Skeletal muscle tissue (tissue), 4 donors: ENCODE measurements around the gene PRR36. TPM values are rescaled to one million over a fixed set of nuclear protein-coding genes. Genes with fewer than 3 reads are reported as not detected.

Experiments
- H3K27ac ChIP-seq: one replicate; pipeline ENCODE4 v1.7.0; 2013; ENCODE audit warnings: mild to moderate bottlenecking, low read depth, low read length, inconsistent platforms
- H3K27me3 ChIP-seq, 3 donors: one replicate each; pipeline ENCODE4 v1.7.0; 2013; ENCODE audit warnings: low read length in 3 of 3; ENCODE audit not compliant: control insufficient read depth in 3 of 3, insufficient read depth in 3 of 3
- H3K36me3 ChIP-seq, 3 donors: one replicate each; pipeline ENCODE4 v1.7.0; 2013; ENCODE audit warnings: low read length in 3 of 3; ENCODE audit not compliant: control insufficient read depth in 3 of 3, insufficient read depth in 3 of 3
- H3K4me1 ChIP-seq, 3 donors: one replicate each; pipeline ENCODE4 v1.7.0; 2013; ENCODE audit warnings: low read length in 3 of 3, mild to moderate bottlenecking in 3 of 3; ENCODE audit not compliant: control insufficient read depth in 3 of 3, insufficient read depth in 3 of 3
- H3K4me3 ChIP-seq, 3 donors: one replicate each; pipeline ENCODE4 v1.7.0; 2013; ENCODE audit warnings: low read length in 3 of 3
- H3K9ac ChIP-seq, 3 donors: one replicate each; pipeline ENCODE4 v1.7.0; 2013; ENCODE audit warnings: low read length in 3 of 3, mild to moderate bottlenecking in 3 of 3, moderate library complexity in 2 of 3, low read depth in 1 of 3
- H3K9me3 ChIP-seq, 3 donors: one replicate each; pipeline ENCODE4 v1.7.0; 2013; ENCODE audit warnings: low read length in 3 of 3; ENCODE audit not compliant: control insufficient read depth in 3 of 3
- total RNA-seq: library from RNA; depleted of rRNA; stranded (reverse); fragments of >200 nt; gene quantifications from one replicate; pipeline ENCODE4 v1.2.3, GENCODE V29; 2014
- donor health status: Osteomylitis.

PRR36 gene
- total RNA-seq, 1 donor from 2014 or later = not detected

GRCh38 chr19:7887408-7888144 is 13.4 kb upstream of the PRR36 start:
- Histone ChIP-seq H3K9ac (no peak overlapping the region), H3K4me3 (no peak overlapping the region), H3K4me1 (no peaks in the 10 kb centered on the region)

GRCh38 chr19:7885818-7886217 is 11.6 kb upstream of the PRR36 start:
- Histone ChIP-seq H3K9me3 (no peaks in the 10 kb centered on the region), H3K27ac (no peak overlapping the region), H3K36me3 (no peaks in the 10 kb centered on the region), H3K27me3 (peaks cover 18 to 23% (median 19%) of the 10 kb centered on the region in 3 donors), H3K9ac (no peak overlapping the region), H3K4me1 (no peaks in the 10 kb centered on the region), H3K4me3 (no peak overlapping the region)

More at GRCh38 chr19:7887408-7888144, 13.4 kb upstream of the PRR36 start:
- Histone ChIP-seq H3K27me3 (peaks cover 18 to 27% (median 21%) of the 10 kb centered on the region in 3 donors), H3K27ac (no peak overlapping the region), H3K36me3 (no peaks in the 10 kb centered on the region), H3K9me3 (no peaks in the 10 kb centered on the region)

GRCh38 chr19:7883796-7884570 is 9.8 kb upstream of the PRR36 start:
- Histone ChIP-seq H3K4me3 (no peak overlapping the region), H3K9ac (no peak overlapping the region), H3K27ac (no peak overlapping the region), H3K36me3 (no peaks in the 10 kb centered on the region), H3K9me3 (no peaks in the 10 kb centered on the region), H3K4me1 (no peaks in the 10 kb centered on the region), H3K27me3 (peaks cover 17 to 22% (median 17%) of the 10 kb centered on the region in 3 donors)

- H3K27me3 ChIP-seq = peaks cover 10 to 15% (median 10%) of the 10 kb centered on the region in 3 donors
- H3K27ac ChIP-seq = no peak overlapping the region
- no peaks in the 10 kb centered on the region for H3K9me3 ChIP-seq
- H3K4me1 ChIP-seq = no peaks in the 10 kb centered on the region
- no peak overlapping the region for H3K4me3 ChIP-seq
- H3K36me3 ChIP-seq = no peaks in the 10 kb centered on the region
- no peak overlapping the region for H3K9ac ChIP-seq
Measured at GRCh38 chr19:7883105-7883504, 8.9 kb upstream of the PRR36 start.

GRCh38 chr19:7881910-7882309 is 7.7 kb upstream of the PRR36 start:
- H3K27me3 ChIP-seq = peaks cover 2 to 14% (median 13%) of the 10 kb centered on the region in 3 donors
- no peak overlapping the region for H3K9ac ChIP-seq
- H3K4me1 ChIP-seq = no peaks in the 10 kb centered on the region
- no peaks in the 10 kb centered on the region for H3K36me3 ChIP-seq
- no peak overlapping the region for H3K27ac ChIP-seq
- H3K9me3 ChIP-seq = no peaks in the 10 kb centered on the region
- no peak overlapping the region for H3K4me3 ChIP-seq

- H3K36me3 ChIP-seq = no peaks in the 10 kb centered on the region
- no peaks in the 10 kb centered on the region for H3K4me1 ChIP-seq
- no peaks in the 10 kb centered on the region for H3K9me3 ChIP-seq
- H3K27ac ChIP-seq = no peak overlapping the region
- H3K9ac ChIP-seq = no peak overlapping the region
- peaks cover 7 to 20% (median 9%) of the 10 kb centered on the region in 3 donors for H3K27me3 ChIP-seq
- H3K4me3 ChIP-seq = no peak overlapping the region
Measured at GRCh38 chr19:7879836-7880235, 5.6 kb upstream of the PRR36 start.

GRCh38 chr19:7879111-7879807 is 5.1 kb upstream of the PRR36 start:
- H3K9ac ChIP-seq = no peak overlapping the region
- no peaks in the 10 kb centered on the region for H3K9me3 ChIP-seq
- no peak overlapping the region for H3K27ac ChIP-seq
- H3K4me3 ChIP-seq = no peak overlapping the region
- peaks cover 0 to 5% (median 3%) of the 10 kb centered on the region in 3 donors for H3K4me1 ChIP-seq
- H3K36me3 ChIP-seq = no peaks in the 10 kb centered on the region
- peaks cover 13 to 26% (median 15%) of the 10 kb centered on the region in 3 donors for H3K27me3 ChIP-seq

- Histone ChIP-seq H3K9me3 (no peaks in the 10 kb centered on the region), H3K27me3 (peaks cover 23 to 39% (median 32%) of the 10 kb centered on the region in 3 donors), H3K36me3 (no peaks in the 10 kb centered on the region), H3K4me3 (no peak overlapping the region), H3K4me1 (peaks cover 0 to 5% (median 3%) of the 10 kb centered on the region in 3 donors), H3K9ac (no peak overlapping the region), H3K27ac (no peak overlapping the region)
Measured at GRCh38 chr19:7877249-7877836, 3.2 kb upstream of the PRR36 start.

- Histone ChIP-seq H3K27me3 (peaks cover 29 to 46% (median 35%) of the 10 kb centered on the region in 3 donors), H3K9me3 (no peaks in the 10 kb centered on the region), H3K27ac (no peak overlapping the region), H3K36me3 (no peaks in the 10 kb centered on the region), H3K9ac (no peak overlapping the region), H3K4me3 (no peak overlapping the region), H3K4me1 (peaks cover 6 to 13% (median 7%) of the 10 kb centered on the region in 3 donors)
Measured at GRCh38 chr19:7874897-7875273, 695 bp upstream of the PRR36 start.
